Activated T-helper 1 cell treated with Interleukin-2 at 50 U/mL for 16 hours (primary cell): ENCODE data around the gene RAB37.

Experiments
- DNase-seq: peaks from one replicate; pipeline ENCODE4 v3.0.0-alpha.2; 2020; ENCODE audit warnings: low read depth

Gene RAB37

GRCh38 chr17:74744714-74745547, 7.9 kb downstream of the RAB37 start:
- peak; percentile 75 for DNase-seq

- DNase-seq = no peak
These were observed 8.6 kb downstream of the RAB37 start for GRCh38 chr17:74745548-74746177.

GRCh38 chr17:74746376-74746775, 9.3 kb downstream of the RAB37 start:
- DNase-seq = no peak

GRCh38 chr17:74746922-74747321, 9.9 kb downstream of the RAB37 start:
- no peak for DNase-seq

GRCh38 chr17:74748279-74748528, 11.1 kb downstream of the RAB37 start:
- no peak for DNase-seq

GRCh38 chr17:74748529-74749278, 11.6 kb downstream of the RAB37 start, which contains the start of gene NHERF1:
Gene NHERF1, plus strand, starts transcription at chr17:74748628. Its CDS starts 219 bp downstream, at chr17:74748847.
- peak; percentile 94 for DNase-seq

GRCh38 chr17:74749279-74750038, 12.4 kb downstream of the RAB37 start:
- DNase-seq = peak; percentile 27

GRCh38 chr17:74750039-74750326, 12.9 kb downstream of the RAB37 start:
- no peak for DNase-seq

- no peak for DNase-seq
These were observed 13.4 kb downstream of the RAB37 start for GRCh38 chr17:74750327-74751069.

- DNase-seq = no peak
These were observed 15.4 kb downstream of the RAB37 start for GRCh38 chr17:74752415-74752814.

GRCh38 chr17:74752822-74753401, 15.9 kb downstream of the RAB37 start:
- DNase-seq = no peak

- DNase-seq = no peak
These were observed 17.8 kb downstream of the RAB37 start for GRCh38 chr17:74754832-74755231.

GRCh38 chr17:74755533-74755932, 18.5 kb downstream of the RAB37 start:
- DNase-seq = no peak

GRCh38 chr17:74756891-74757290, 19.8 kb downstream of the RAB37 start:
- DNase-seq = no peak

GRCh38 chr17:74757502-74757901, 20.4 kb downstream of the RAB37 start:
- DNase-seq = no peak

GRCh38 chr17:74757931-74758847, 21.1 kb downstream of the RAB37 start:
- DNase-seq = no peak

GRCh38 chr17:74758848-74759168, 21.8 kb downstream of the RAB37 start:
- no peak for DNase-seq

- DNase-seq = peak; percentile 46
These were observed 22.3 kb downstream of the RAB37 start for GRCh38 chr17:74759243-74759801.

GRCh38 chr17:74759941-74760340, 22.9 kb downstream of the RAB37 start:
- no peak for DNase-seq
